ENCODE measurements around the gene KIF26B.

- TF ChIP-seq POLR2AphosphoS5 (IDR thresholded peaks at IDR 0.05; ENCODE audit: low read depth, low read length) (no peak), TAF1 (IDR thresholded peaks at IDR 0.05; ENCODE audit: low read depth, low read length) (no peak)
These were observed 386.6 kb downstream of the KIF26B start for GRCh38 chr1:245541369-245541768.
